ENCODE results near the gene GPRIN2. TPM values are rescaled to one million over a fixed set of nuclear protein-coding genes. Genes with fewer than 3 reads are reported as not detected.
"Not testable (repeated sequence)": the region's sequence is repeated elsewhere in the genome, so short reads cannot be mapped to it uniquely, and the experiment has no call there.

Gene GPRIN2
- 9.6 TPM for total RNA-seq (ENCODE audit: insufficient read depth, low replicate concordance)

- DNase-seq (ENCODE audit: low spot score) = no peak
Measured at GRCh38 chr10:46556515-46557318, at the start of gene GPRIN2. TSS of gene GPRIN2 (minus strand) at chr10:46556658. CDS start at chr10:46550736, 5,922 bp downstream.

- DNase-seq (ENCODE audit: low spot score) = not testable (repeated sequence)
Measured at GRCh38 chr10:46600516-46600915, 44.1 kb upstream of the GPRIN2 start.

GRCh38 chr10:46597616-46598246, 41.3 kb upstream of the GPRIN2 start:
- not testable (repeated sequence) for DNase-seq (ENCODE audit: low spot score)

GRCh38 chr10:46596570-46596969, 40.1 kb upstream of the GPRIN2 start:
- DNase-seq (ENCODE audit: low spot score) = peak; percentile 32

- DNase-seq (ENCODE audit: low spot score) = not testable (repeated sequence)
Measured at GRCh38 chr10:46594453-46595063, 38.1 kb upstream of the GPRIN2 start.

GRCh38 chr10:46593307-46593706, 36.8 kb upstream of the GPRIN2 start:
- not testable (repeated sequence) for DNase-seq (ENCODE audit: low spot score)

GRCh38 chr10:46591053-46591452, 34.6 kb upstream of the GPRIN2 start:
- not testable (repeated sequence) for DNase-seq (ENCODE audit: low spot score)

GRCh38 chr10:46589589-46589988, 33.1 kb upstream of the GPRIN2 start:
- DNase-seq (ENCODE audit: low spot score) = not testable (repeated sequence)

- DNase-seq (ENCODE audit: low spot score) = not testable (repeated sequence)
Measured at GRCh38 chr10:46588221-46588620, 31.8 kb upstream of the GPRIN2 start.

GRCh38 chr10:46587546-46587945, 31.1 kb upstream of the GPRIN2 start:
- DNase-seq (ENCODE audit: low spot score) = not testable (repeated sequence)

- DNase-seq (ENCODE audit: low spot score) = not testable (repeated sequence)
Measured at GRCh38 chr10:46585246-46585645, 28.8 kb upstream of the GPRIN2 start.

- DNase-seq (ENCODE audit: low spot score) = not testable (repeated sequence)
Measured at GRCh38 chr10:46584196-46584595, 27.7 kb upstream of the GPRIN2 start.

GRCh38 chr10:46582568-46582967, 26.1 kb upstream of the GPRIN2 start:
- DNase-seq (ENCODE audit: low spot score) = not testable (repeated sequence)

GRCh38 chr10:46581997-46582396, 25.5 kb upstream of the GPRIN2 start:
- DNase-seq (ENCODE audit: low spot score) = not testable (repeated sequence)

- not testable (repeated sequence) for DNase-seq (ENCODE audit: low spot score)
Measured at GRCh38 chr10:46579378-46579777, 22.9 kb upstream of the GPRIN2 start.

- DNase-seq (ENCODE audit: low spot score) = not testable (repeated sequence)
Measured at GRCh38 chr10:46578474-46579178, 22.2 kb upstream of the GPRIN2 start, which contains the start of gene SYT15. TSS of gene SYT15 (plus strand) at chr10:46579128. CDS start at chr10:46579169, 41 bp downstream.

- DNase-seq (ENCODE audit: low spot score) = not testable (repeated sequence)
Measured at GRCh38 chr10:46577624-46578473, 21.4 kb upstream of the GPRIN2 start.

GRCh38 chr10:46573884-46574283, 17.4 kb upstream of the GPRIN2 start:
- not testable (repeated sequence) for DNase-seq (ENCODE audit: low spot score)

- DNase-seq (ENCODE audit: low spot score) = not testable (repeated sequence)
Measured at GRCh38 chr10:46573314-46573713, 16.9 kb upstream of the GPRIN2 start.

GRCh38 chr10:46572765-46573164, 16.3 kb upstream of the GPRIN2 start:
- not testable (repeated sequence) for DNase-seq (ENCODE audit: low spot score)
